Midbrain (tissue), 1 donor: ENCODE measurements around the gene KLHL17.

Experiments used
- DNase-seq: peaks from one replicate; lab custom pipeline; 2025; lab: John Stamatoyannopoulos, UW

KLHL17 gene

GRCh38 chr1:951364-951763 is 9.0 kb upstream of the KLHL17 start:
- no peak for DNase-seq

GRCh38 chr1:952201-952600 is 8.2 kb upstream of the KLHL17 start:
- no peak for DNase-seq

DNA sequence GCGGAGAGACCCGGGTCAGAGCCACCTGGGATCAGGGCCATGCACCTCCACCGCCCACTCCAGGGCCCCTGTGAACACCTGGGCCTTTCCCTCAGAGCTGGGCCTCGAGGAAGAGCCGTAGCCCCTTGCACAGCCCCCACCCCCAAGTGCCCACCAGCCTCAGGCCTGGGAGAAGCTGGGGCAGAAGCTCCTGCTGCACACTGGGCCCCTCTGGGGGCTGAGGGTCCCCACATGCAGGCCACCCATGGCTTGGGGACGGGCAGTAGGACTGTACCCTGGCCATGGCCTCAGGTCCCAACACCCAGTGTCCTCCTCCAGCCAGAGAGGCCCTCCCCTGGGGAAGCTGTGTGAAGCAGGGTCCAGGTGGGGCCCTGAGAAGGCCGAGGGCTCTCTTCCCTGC is 7.8 kb upstream of the KLHL17 start:
- DNase-seq, result no peak

DNA sequence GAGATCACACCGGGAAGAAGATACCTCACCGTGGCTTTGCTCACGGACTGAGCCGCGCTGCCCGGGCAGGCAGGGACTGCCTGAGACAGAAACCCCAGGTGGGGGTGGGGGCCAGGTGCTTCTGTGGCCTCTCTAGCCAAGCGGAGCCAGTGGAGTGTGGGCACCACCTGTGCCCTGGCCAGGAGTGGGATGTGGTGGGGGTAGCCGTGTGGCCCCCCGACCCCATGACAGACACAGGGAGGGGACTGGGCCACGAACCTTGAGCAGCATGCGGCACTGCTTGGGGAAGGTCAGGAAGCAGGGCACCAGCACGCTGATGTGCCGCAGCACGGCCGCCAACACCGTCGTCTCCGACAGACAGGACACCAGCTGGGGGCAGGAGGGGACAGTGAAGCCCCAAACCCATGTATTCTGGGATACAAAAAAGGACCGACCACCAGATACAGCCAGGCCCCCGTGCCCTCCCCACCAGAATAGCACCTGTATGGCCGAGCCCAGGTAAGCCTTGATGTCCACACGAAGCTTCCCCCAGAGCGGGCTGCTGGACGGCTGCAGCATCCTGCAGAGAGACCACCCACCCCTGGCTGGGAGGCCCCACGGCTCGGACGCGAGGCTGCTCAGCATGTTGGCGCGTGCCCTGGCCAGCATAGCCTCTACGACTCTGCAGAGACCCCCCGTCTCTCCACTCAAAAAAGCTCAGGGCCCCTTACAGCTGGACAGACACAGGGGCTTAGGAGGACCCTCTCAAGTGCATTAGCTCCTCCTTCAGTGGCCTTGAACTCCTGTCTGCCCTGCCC is 6.7 kb upstream of the KLHL17 start:
- no peak for DNase-seq

DNA sequence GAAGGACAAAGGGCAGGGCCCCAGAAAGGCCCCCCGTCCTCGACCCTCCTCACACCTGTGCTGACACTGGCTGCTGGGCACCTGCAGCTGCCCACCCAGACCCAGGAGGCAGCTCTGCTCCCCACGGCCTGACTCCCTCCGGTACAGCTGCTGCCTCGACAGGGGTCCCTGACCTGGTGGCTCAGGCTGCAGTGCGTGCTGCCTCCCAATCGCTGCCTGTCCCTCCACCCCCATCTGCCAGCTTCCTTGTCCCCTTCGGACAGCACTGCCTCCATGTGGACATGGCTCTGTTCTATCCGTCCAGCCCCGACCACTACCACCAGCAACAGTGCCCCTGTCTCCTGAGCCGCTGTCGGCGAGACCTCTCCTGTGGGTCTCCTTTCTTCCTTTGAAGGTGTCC is 5.5 kb upstream of the KLHL17 start:
- DNase-seq, result no peak

- no peak for DNase-seq
These were observed 4.9 kb upstream of the KLHL17 start for GRCh38 chr1:955474-955873.

GRCh38 chr1:956636-957035 is 3.7 kb upstream of the KLHL17 start:
- no peak for DNase-seq

GRCh38 chr1:958823-959730 is 1.3 kb upstream of the KLHL17 start, which contains the start of gene NOC2L:
TSS of gene NOC2L (minus strand) at chr1:959256. CDS start at chr1:959240, 16 bp downstream.
- DNase-seq, result peak; percentile 90

DNA sequence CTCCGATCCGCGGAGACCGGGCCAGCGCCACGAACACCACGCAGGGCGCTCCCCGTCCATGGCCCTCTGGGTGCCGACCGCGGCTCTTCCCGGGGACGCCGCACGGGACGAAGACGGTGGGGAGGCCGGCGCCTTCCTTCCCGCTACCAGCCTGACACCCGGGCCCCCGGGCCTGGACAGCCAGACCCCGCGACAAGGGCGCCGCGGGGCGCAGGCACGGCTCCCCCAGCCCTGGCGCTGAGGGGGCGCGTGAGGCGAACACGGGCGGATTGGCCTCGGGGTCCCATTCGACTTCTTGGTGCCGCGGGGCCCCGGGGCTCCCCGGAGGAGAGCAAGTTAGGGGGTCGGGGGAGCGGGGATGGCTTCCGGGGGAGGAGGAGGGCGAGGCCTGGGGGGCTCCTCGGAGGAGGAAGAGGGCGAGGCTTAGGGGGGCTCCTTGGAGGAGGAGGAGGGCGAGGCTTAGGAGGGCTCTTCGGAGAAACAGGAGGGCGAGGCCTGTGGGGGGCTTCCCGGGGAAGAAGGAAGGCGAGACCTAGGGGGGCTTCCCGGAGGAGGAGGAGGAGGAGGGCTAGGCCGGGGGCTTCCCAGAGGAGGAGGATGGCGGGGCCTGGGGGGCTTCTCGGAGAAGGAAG is 537 bp upstream of the KLHL17 start:
- no peak for DNase-seq

GRCh38 chr1:961132-961669 is 817 bp downstream of the KLHL17 start:
- no peak for DNase-seq

GRCh38 chr1:962381-963300 is 2.3 kb downstream of the KLHL17 start:
- DNase-seq, result no peak

DNA sequence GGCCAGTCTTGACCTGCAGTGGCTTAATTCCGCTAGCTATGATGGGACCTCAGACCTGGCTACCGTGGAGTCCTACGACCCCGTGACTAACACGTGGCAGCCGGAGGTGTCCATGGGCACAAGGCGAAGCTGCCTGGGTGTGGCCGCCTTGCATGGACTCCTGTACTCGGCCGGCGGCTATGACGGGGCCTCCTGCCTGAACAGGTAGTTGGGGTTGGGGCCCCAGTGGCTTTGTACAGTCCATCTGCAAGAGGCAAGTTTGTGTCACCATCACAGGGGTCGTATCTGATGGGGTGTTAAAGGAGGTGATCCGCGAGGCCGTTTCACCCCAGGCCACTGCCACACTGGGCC is 2.9 kb downstream of the KLHL17 start:
- no peak for DNase-seq

- no peak for DNase-seq
These were observed 3.6 kb downstream of the KLHL17 start for GRCh38 chr1:963746-964525.

- DNase-seq, result no peak
These were observed 4.5 kb downstream of the KLHL17 start for GRCh38 chr1:964691-965525.

GRCh38 chr1:965526-966134 is 5.2 kb downstream of the KLHL17 start:
- DNase-seq, result no peak

DNA sequence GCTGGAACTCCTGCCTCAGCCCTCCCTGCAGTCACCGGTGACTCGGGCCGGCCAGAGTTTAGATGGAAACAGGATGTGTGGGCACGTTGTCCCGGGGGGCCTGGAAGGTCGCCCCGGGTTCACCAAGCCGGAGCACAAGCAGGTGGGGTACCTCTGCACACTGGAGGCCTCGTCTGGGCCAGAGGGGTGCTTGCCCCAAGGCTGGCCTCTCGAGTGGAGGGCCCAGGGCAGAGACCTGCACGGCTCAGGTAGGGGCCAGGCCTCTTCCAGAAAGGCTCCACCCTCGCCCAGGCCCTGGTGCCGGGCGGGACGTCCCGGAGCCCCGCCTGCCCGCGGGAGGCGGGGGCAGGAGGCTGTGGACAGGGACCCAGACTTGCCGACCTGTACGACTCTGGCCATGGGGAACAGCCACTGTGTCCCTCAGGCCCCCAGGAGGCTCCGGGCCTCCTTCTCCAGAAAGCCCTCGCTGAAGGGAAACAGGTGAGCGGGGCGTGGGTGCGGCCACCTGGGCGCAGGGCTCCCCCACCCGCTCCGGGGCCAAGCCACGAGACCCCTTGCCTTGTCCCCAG is 5.8 kb downstream of the KLHL17 start, which contains the start of gene PLEKHN1:
PLEKHN1 (plus strand) TSS at position 348 of the 569 bp plus-strand sequence; CDS start at position 398, 50 bp downstream.
- DNase-seq, result no peak

DNA sequence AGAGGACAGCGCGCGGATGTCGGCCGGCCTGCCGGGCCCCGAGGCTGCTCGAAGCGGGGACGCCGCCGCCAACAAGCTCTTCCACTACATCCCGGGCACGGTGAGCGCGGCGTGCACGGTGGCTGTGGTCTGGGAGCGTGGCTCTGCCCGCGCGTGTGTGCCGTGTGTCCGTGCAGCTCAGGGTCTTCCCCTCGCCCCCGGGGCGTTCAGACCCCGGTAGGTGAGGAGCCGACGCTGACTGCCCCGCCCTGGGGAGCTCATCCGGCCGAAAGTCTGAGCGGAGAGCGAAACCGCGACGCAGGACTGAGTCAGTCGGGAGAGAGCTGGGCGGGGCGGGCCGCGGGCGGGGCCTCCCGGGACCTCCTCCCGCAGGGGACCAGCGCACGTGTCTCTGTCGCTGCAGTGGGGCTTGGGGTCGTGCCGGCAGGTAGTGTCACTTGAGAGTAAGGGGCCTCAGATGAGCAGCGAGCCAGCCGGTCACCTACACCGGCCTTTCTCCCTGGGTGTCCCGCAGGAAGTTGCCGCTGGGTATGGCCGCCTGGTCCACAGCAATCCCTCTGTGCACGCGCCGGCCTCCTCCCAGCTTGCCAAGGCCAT is 6.4 kb downstream of the KLHL17 start:
- DNase-seq, result no peak
